HUES48 (cell line): ENCODE measurements around the gene DEGS1.
"Not testable (repeated sequence)": the region's sequence is repeated elsewhere in the genome, so short reads cannot be mapped to it uniquely, and the experiment has no call there.

Experiments
- H3K27ac ChIP-seq: one replicate; pipeline ENCODE4 v1.7.0; 2013; ENCODE audit warnings: low read depth, low read length, inconsistent platforms
- H3K27me3 ChIP-seq: 2 replicates; pipeline ENCODE4 v1.6.1; 2013; ENCODE audit warnings: mild to moderate bottlenecking, low read length; ENCODE audit not compliant: control insufficient read depth, insufficient read depth
- H3K36me3 ChIP-seq: 2 replicates; pipeline ENCODE4 v1.6.1; 2013; ENCODE audit warnings: low read length; ENCODE audit not compliant: control insufficient read depth, insufficient read depth
- H3K4me1 ChIP-seq: 2 replicates; pipeline ENCODE4 v1.6.1; 2013; ENCODE audit warnings: mild to moderate bottlenecking, low read length; ENCODE audit not compliant: control insufficient read depth, insufficient read depth
- H3K4me3 ChIP-seq: 2 replicates; pipeline ENCODE4 v1.5.1; 2013; ENCODE audit warnings: mild to moderate bottlenecking, low read depth, low read length
- H3K9ac ChIP-seq: 2 replicates; pipeline ENCODE4 v1.6.1; 2013; ENCODE audit warnings: mild to moderate bottlenecking, low read depth, low read length, moderate library complexity
- H3K9me3 ChIP-seq: 2 replicates; pipeline ENCODE4 v1.6.1; 2013; ENCODE audit warnings: low read length; ENCODE audit not compliant: control insufficient read depth, insufficient read depth

Gene DEGS1

DNA sequence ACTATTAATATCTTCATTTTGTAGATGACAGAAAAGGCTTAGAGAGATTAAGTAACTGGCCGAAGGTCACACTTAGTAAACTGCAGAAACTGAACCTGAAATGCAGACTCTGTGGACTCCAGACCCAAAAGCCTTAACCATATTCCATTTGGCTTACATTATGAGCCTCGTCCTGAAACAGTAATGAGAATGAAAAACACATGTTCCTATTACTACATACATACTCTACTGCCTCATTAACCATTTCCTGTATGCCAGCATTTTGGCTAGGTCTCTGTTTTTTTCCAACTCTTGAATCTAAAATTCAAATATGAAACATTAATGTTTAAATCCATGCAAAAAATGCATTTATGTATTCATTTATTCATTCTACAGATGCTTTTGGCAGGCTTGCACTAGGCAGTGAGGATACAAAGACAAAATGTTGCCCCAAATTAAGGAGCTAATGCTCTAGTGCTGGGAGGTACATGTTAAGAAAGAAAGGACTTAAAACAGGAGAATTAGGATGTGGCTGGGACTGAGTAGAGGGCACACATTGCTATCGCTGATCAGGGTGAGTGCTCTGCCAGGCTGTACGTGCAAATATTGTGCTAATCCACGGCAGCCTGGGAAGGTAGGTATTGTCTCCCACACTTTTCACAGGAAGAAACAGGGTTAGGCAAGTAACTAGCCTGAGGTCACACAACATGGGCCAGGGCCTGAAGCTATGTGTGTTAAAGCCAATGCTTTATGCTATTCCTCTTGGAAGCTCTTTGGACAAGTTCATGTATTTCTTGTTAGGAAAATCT lies 14.0 kb downstream of the DEGS1 start:
- Histone ChIP-seq H3K9ac (no peak overlapping the region), H3K9me3 (no peaks in the 10 kb centered on the region), H3K4me1 (no peaks in the 10 kb centered on the region), H3K36me3 (peaks cover 23% of the 10 kb centered on the region), H3K27me3 (no peaks in the 10 kb centered on the region), H3K27ac (no peak overlapping the region), H3K4me3 (no peak overlapping the region)

GRCh38 chr1:224198572-224198971 lies 15.5 kb downstream of the DEGS1 start:
- Histone ChIP-seq H3K9ac (no peak overlapping the region), H3K9me3 (no peaks in the 10 kb centered on the region), H3K27me3 (no peaks in the 10 kb centered on the region), H3K4me1 (peaks cover 7% of the 10 kb centered on the region), H3K36me3 (peaks cover 7% of the 10 kb centered on the region), H3K4me3 (no peak overlapping the region), H3K27ac (no peak overlapping the region)

DNA sequence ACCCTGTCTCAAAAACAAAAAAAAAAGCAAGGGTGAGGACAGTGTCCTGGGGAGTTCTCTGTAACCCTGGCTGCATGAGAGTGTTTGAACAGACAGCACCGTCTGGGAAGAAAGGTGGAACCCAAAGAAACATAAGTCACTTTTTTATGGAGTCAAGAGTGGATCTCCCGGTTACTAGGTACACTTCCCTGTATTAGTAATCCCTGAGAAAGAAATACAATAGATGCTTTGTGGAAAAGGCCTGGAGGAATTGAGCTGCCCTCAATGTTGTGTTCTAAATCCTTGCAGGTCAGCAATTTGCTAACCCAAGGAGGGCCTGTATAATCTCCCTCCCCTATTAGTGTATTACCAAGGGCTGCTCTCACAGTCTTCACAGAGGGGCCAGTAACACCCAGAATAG lies 16.6 kb downstream of the DEGS1 start:
- Histone ChIP-seq H3K36me3 (no peaks in the 10 kb centered on the region), H3K27ac (no peak overlapping the region), H3K9me3 (no peaks in the 10 kb centered on the region), H3K4me1 (peaks cover 14% of the 10 kb centered on the region), H3K27me3 (no peaks in the 10 kb centered on the region), H3K4me3 (no peak overlapping the region), H3K9ac (no peak overlapping the region)

GRCh38 chr1:224201383-224201782 lies 18.3 kb downstream of the DEGS1 start:
- Histone ChIP-seq H3K9ac (no peak overlapping the region), H3K27ac (no peak overlapping the region)

GRCh38 chr1:224201853-224202252 lies 18.8 kb downstream of the DEGS1 start:
- Histone ChIP-seq H3K4me1 (peaks cover 16% of the 10 kb centered on the region), H3K36me3 (no peaks in the 10 kb centered on the region), H3K27ac (no peak overlapping the region), H3K9me3 (no peaks in the 10 kb centered on the region), H3K9ac (no peak overlapping the region), H3K4me3 (no peak overlapping the region), H3K27me3 (no peaks in the 10 kb centered on the region)

More at GRCh38 chr1:224201383-224201782, 18.3 kb downstream of the DEGS1 start:
- Histone ChIP-seq H3K27me3 (no peaks in the 10 kb centered on the region), H3K36me3 (no peaks in the 10 kb centered on the region), H3K9me3 (no peaks in the 10 kb centered on the region), H3K4me3 (no peak overlapping the region), H3K4me1 (peaks cover 16% of the 10 kb centered on the region)

DNA sequence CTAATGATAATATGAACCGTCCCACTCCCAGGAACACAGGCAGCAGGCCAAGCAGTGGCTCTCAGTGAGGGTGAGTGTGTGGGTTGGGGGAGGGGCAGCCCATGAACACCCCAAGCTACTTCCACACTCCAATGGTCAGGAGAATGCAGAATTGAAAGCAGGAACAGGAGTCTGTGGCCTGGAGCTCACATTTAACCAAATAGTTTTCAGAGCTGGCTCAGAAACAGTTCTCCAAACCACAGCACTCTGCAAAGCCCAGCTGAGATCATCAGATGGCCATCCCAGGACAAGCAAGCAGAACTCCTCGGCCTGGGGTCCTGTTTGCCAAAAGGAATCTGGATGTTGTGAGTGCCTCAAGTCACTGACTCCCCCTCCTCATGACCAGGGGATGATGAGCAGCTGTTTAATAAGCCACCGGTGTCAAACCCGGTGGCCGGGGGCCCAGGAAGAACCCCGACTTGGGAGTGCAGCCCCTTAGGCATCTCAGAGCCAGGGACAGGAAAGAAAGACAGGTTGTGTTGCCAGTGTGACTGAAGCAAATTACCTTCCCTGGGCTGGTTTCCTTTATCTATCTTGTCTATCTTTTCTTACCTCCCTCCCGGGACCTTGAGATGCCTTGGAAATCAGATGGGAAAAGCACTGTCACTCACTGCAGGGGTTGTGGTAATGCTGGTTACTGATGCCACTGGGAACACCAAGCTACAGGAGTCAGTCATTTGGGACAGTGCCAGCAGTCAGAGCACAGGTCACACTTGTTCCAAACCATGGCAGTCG lies 20.4 kb downstream of the DEGS1 start:
- H3K9me3 ChIP-seq = no peaks in the 10 kb centered on the region
- no peak overlapping the region for H3K4me3 ChIP-seq
- no peak overlapping the region; the same call in 1 of the 2 replicates for H3K9ac ChIP-seq
- peak overlapping the region; percentile 78 for H3K27ac ChIP-seq
- H3K4me1 ChIP-seq = peaks cover 16% of the 10 kb centered on the region
- H3K36me3 ChIP-seq = no peaks in the 10 kb centered on the region
- H3K27me3 ChIP-seq = no peaks in the 10 kb centered on the region

- H3K27ac ChIP-seq = no peak overlapping the region
- no peaks in the 10 kb centered on the region for H3K27me3 ChIP-seq
- H3K4me3 ChIP-seq = no peak overlapping the region
- no peak overlapping the region for H3K9ac ChIP-seq
- no peaks in the 10 kb centered on the region for H3K36me3 ChIP-seq
- H3K4me1 ChIP-seq = peaks cover 16% of the 10 kb centered on the region
- H3K9me3 ChIP-seq = no peaks in the 10 kb centered on the region
Measured at GRCh38 chr1:224205438-224205840, 22.4 kb downstream of the DEGS1 start.

DNA sequence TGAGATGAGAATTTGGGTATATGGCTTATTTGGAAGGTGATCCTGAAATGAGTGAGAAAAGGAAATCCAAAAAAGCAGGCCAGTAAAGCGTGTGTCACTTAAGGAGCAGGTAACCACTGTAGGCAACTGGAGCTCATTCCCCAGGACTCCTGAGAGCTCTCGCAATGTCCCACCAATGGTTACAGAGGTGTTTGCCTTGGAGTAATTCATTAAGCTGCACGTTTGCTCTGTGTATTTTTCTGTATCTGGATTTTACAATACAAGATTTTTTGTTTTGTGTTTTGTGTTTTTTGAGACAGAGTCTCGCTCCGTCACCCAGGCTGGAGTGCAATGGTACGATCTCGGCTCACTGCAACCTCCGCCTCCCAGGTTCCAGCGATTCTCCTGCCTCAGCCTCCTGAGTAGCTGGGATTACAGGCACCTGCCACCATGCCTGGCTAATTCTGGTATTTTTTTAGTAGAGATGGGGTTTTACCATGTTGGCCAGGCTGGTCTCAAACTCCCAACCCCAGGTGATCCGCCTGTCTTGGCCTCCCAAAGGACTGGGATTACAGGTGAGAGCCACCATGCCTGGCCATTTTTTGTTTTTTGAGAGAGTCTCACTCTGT lies 23.0 kb downstream of the DEGS1 start:
- not testable (repeated sequence) for H3K9ac ChIP-seq, H3K4me3 ChIP-seq

GRCh38 chr1:224211206-224211962 lies 28.3 kb downstream of the DEGS1 start:
- H3K36me3 ChIP-seq = no peaks in the 10 kb centered on the region
- H3K27me3 ChIP-seq = no peaks in the 10 kb centered on the region
- H3K4me3 ChIP-seq = no peak overlapping the region
- H3K27ac ChIP-seq = no peak overlapping the region
- no peaks in the 10 kb centered on the region for H3K9me3 ChIP-seq
- peaks cover 16% of the 10 kb centered on the region for H3K4me1 ChIP-seq
- H3K9ac ChIP-seq = no peak overlapping the region

More for the DNA sequence above, 23.0 kb downstream of the DEGS1 start:
- H3K9me3 ChIP-seq, H3K27me3 ChIP-seq, H3K36me3 ChIP-seq, H3K27ac ChIP-seq: not testable (repeated sequence)
- H3K4me1 ChIP-seq = peaks cover 16% of the 10 kb centered on the region

GRCh38 chr1:224212618-224213061 lies 29.6 kb downstream of the DEGS1 start:
- Histone ChIP-seq H3K9ac (no peak overlapping the region), H3K4me3 (no peak overlapping the region), H3K27me3 (no peaks in the 10 kb centered on the region), H3K36me3 (no peaks in the 10 kb centered on the region), H3K4me1 (peaks cover 16% of the 10 kb centered on the region), H3K27ac (peak overlapping the region; percentile 74), H3K9me3 (no peaks in the 10 kb centered on the region)
